ENCODE data around the gene FUBP1. TPM values are rescaled to one million over a fixed set of nuclear protein-coding genes. Genes with fewer than 3 reads are reported as not detected.

FUBP1 gene
- total RNA-seq, 2 experiments from 2014 or later, result 256 to 257 TPM

DNA sequence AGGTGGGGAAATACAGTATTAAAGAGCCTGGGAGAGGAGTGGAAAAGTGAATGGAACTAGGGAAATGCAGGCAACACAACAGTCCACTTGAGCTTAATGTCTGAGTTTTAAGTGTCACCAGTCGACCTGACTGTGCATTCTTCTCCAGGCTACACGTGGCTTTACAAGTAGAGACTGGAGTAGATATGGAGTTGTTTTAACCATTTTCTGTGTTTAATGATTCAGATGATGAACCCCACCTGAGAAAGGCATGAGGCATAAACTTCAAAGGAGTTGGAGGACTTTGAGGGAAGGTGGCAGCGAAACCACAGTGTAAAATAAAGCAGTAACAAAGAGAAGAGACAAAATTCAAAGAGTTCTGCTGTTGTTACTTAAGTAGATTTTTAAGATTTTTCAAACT is 12.6 kb downstream of the FUBP1 start:
- intact Hi-C loops (cut with micrococcal nuclease), result no loop called here
- H3K27ac Mint-ChIP-seq, result peak overlapping the region; percentile 68
- ChIA-PET POLR2A (interaction anchor here (0.6 to 8.0 kb wide), 11 partner anchors 10 to 144 kb away, joined by 3 to 76 read pairs (median 3); partner anchors contain the start of genes DNAJB4 and FUBP1), CTCF (interaction anchor here (0.8 kb wide), 1 partner anchor 12 kb away, joined by 3 read pairs; no protein-coding TSS in a partner anchor)
- peak; percentile 57 for ATAC-seq
- peaks cover 59% of the 10 kb centered on the region for H3K4me1 Mint-ChIP-seq (ENCODE audit: low read depth)
- no peak overlapping the region for H3K4me3 Mint-ChIP-seq
- H3K27me3 Mint-ChIP-seq, result no peaks in the 10 kb centered on the region
- TF ChIP-seq, protein P1, sequence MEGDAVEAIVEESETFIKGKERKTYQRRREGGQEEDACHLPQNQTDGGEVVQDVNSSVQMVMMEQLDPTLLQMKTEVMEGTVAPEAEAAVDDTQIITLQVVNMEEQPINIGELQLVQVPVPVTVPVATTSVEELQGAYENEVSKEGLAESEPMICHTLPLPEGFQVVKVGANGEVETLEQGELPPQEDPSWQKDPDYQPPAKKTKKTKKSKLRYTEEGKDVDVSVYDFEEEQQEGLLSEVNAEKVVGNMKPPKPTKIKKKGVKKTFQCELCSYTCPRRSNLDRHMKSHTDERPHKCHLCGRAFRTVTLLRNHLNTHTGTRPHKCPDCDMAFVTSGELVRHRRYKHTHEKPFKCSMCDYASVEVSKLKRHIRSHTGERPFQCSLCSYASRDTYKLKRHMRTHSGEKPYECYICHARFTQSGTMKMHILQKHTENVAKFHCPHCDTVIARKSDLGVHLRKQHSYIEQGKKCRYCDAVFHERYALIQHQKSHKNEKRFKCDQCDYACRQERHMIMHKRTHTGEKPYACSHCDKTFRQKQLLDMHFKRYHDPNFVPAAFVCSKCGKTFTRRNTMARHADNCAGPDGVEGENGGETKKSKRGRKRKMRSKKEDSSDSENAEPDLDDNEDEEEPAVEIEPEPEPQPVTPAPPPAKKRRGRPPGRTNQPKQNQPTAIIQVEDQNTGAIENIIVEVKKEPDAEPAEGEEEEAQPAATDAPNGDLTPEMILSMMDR (IDR thresholded peaks at IDR 0.05), result no peak
- no peaks in the 10 kb centered on the region for H3K9me3 Mint-ChIP-seq
- H3K36me3 Mint-ChIP-seq (ENCODE audit: low read depth), result peaks cover 67% of the 10 kb centered on the region
- no peak for DNase-seq

DNA sequence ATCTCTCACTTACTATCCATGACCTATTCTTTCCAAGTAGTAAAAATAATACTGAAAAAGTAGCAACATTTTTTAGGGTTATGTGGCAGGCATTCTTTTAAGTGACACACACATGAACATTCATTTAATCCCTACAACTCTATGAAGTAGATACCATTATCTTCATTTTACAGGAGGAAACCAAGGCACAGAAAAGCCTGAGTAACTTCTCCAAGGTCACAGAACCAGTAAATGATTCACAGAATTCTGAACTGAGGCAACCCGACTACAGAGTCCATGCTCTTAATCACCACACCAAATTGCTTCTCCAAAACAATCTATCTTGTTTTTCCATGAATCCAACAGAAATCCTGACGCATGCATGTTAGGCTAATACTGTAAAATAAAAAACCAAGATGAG is 17.5 kb downstream of the FUBP1 start:
- Mint-ChIP-seq H3K27me3 (no peaks in the 10 kb centered on the region), H3K4me3 (no peak overlapping the region), H3K4me1 (ENCODE audit: low read depth) (peaks cover 39% of the 10 kb centered on the region), H3K9me3 (no peaks in the 10 kb centered on the region), H3K36me3 (ENCODE audit: low read depth) (peaks cover 71% of the 10 kb centered on the region), H3K27ac (peak overlapping the region; percentile 53)
- TF ChIP-seq, protein P1 (IDR thresholded peaks at IDR 0.05), result no peak
- peak; percentile 13 for ATAC-seq
- intact Hi-C loops (cut with micrococcal nuclease), result no loop called here
- POLR2A ChIA-PET, result no interaction called here
- no peak for DNase-seq
- CTCF ChIA-PET, result no interaction called here

DNA sequence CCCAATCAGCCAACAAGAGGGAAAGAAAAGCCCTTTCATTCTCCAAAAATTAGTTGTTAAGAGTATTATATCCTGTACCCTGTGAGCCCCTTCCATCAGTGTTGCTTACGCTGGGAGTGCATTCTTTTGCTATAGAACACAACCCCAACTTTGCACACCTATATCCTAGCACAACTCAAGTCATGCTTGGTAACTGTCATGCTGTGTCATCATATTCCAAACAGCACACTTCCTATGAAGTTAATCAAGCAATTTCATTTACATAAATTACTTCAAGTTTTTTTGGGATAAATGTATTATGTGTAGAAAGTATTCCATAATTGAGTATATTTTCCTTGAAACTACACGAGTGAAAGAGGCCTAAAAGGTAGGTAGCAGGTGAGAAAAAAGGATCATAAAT is 20.0 kb downstream of the FUBP1 start:
- Mint-ChIP-seq H3K27ac (peak overlapping the region; percentile 31), H3K4me3 (no peak overlapping the region), H3K27me3 (no peaks in the 10 kb centered on the region), H3K36me3 (ENCODE audit: low read depth) (peaks cover 69% of the 10 kb centered on the region), H3K9me3 (no peaks in the 10 kb centered on the region), H3K4me1 (ENCODE audit: low read depth) (peaks cover 34% of the 10 kb centered on the region)
- ChIA-PET CTCF (no interaction called here), POLR2A (interaction anchor here (1.8 kb wide), 1 partner anchor 9 kb away, joined by 6 read pairs; no protein-coding TSS in a partner anchor)
- ATAC-seq (no peak), DNase-seq (no peak)
- intact Hi-C loops (cut with micrococcal nuclease), result no loop called here
- TF ChIP-seq, protein P1 (IDR thresholded peaks at IDR 0.05), result no peak

DNA sequence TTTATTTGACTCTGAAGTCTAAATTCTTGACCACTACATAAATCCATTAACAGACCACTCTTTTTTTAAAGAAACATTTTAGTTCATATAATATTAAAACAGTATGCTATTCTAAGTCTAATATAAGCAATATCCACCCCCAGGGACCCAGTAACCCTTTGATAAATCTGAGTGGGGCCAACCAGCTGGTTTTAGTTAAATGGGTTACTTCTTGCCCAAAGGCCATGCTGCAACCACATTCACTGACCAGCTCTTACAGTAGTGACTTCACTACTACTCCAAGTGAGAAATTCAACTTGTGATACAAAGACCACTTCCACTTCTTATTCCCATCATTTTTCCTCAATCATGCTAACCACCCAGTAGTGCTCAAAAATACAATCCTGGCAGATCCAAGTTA is 20.5 kb downstream of the FUBP1 start:
- CTCF ChIA-PET, result no interaction called here
- ATAC-seq, result no peak
- no peaks in the 10 kb centered on the region for H3K9me3 Mint-ChIP-seq
- peaks cover 37% of the 10 kb centered on the region for H3K4me1 Mint-ChIP-seq (ENCODE audit: low read depth)
- peaks cover 70% of the 10 kb centered on the region for H3K36me3 Mint-ChIP-seq (ENCODE audit: low read depth)
- POLR2A ChIA-PET, result interaction anchor here (0.8 to 3.3 kb wide), 3 partner anchors 8 to 19 kb away, joined by 3 to 36 read pairs (median 6); partner anchors contain the start of gene FUBP1
- H3K4me3 Mint-ChIP-seq, result no peak overlapping the region
- intact Hi-C loops (cut with micrococcal nuclease), result no loop called here
- TF ChIP-seq, protein P1 (IDR thresholded peaks at IDR 0.05), result no peak
- H3K27ac Mint-ChIP-seq, result peak overlapping the region; percentile 28
- no peaks in the 10 kb centered on the region for H3K27me3 Mint-ChIP-seq
- DNase-seq, result no peak

DNA sequence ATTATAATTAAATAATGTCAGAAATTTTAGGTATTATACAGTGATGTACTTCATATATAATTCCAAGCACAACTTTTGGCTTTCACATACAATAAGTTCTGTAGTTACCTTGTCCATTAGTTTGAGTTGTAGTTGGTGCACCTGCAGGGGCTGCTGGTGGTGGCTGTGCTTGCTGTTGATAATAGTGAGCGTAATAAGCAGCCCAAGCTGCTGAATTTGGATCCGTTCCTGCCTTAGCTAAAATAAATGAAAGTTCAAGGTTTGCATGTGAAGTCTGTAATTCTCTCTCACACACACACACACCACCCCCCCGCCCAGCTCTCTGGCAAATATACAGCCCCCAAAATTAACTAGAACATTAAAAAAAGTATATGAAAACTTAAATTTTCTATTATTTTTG is 22.4 kb downstream of the FUBP1 start:
- H3K27ac Mint-ChIP-seq, result no peak overlapping the region
- TF ChIP-seq, protein P1 (IDR thresholded peaks at IDR 0.05), result no peak
- H3K4me1 Mint-ChIP-seq (ENCODE audit: low read depth), result peaks cover 39% of the 10 kb centered on the region
- DNase-seq (no peak), ATAC-seq (no peak)
- no peaks in the 10 kb centered on the region for H3K27me3 Mint-ChIP-seq
- ChIA-PET POLR2A (interaction anchor here (1.0 to 3.3 kb wide), 7 partner anchors 9 to 53 kb away, joined by 3 to 36 read pairs (median 4); partner anchors contain the start of gene FUBP1), CTCF (interaction anchor here (0.9 to 1.6 kb wide), 5 partner anchors 9 to 25 kb away, joined by 3 to 5 read pairs (median 4); no protein-coding TSS in a partner anchor)
- no peak overlapping the region for H3K4me3 Mint-ChIP-seq
- intact Hi-C loops (cut with micrococcal nuclease), result no loop called here
- no peaks in the 10 kb centered on the region for H3K9me3 Mint-ChIP-seq
- H3K36me3 Mint-ChIP-seq (ENCODE audit: low read depth), result peaks cover 67% of the 10 kb centered on the region
